HepG2 (cell line): ENCODE results near the gene CYP4F8. TPM values are rescaled to one million over a fixed set of nuclear protein-coding genes. Genes with fewer than 3 reads are reported as not detected.

Source experiments
- EZH2 ChIP-seq: conservative IDR thresholded peaks from 2 replicates; pipeline ENCODE4 v1.6.1; 2012; ENCODE audit warnings: mild to moderate bottlenecking, low read depth, low read length, moderate library complexity
- HHEX ChIP-seq: IDR thresholded peaks from 2 replicates; pipeline ENCODE4 v1.6.1; 2016; ENCODE audit warnings: control low read depth
- HMG20A ChIP-seq: IDR thresholded peaks from 2 replicates; pipeline ENCODE4 v1.6.1; 2016; ENCODE audit warnings: borderline replicate concordance
- MED1 ChIP-seq: sonication (generic); formaldehyde crosslinking; IDR thresholded peaks from 2 replicates; pipeline ENCODE4 v1.4.0; 2020; ENCODE audit warnings: missing genetic modification reagents
- MLX ChIP-seq: IDR thresholded peaks from 2 replicates; pipeline ENCODE4 v1.6.1; 2016
- NONO ChIP-seq, 2 experiments: fragments of 450-650 bp in 1 of 2; sonication (generic) in 1 of 2; formaldehyde crosslinking in 1 of 2; IDR thresholded peaks in 1 of 2; conservative IDR thresholded peaks in 1 of 2; 2 replicates each; pipeline versions ENCODE4 v1.6.1 to v1.8.0; 2017 to 2022; ENCODE audit warnings: mild to moderate bottlenecking in 1 of 2, missing genetic modification reagents in 1 of 2, moderate library complexity in 1 of 2
- PHB2 ChIP-seq: fragments of 450-650 bp; IDR thresholded peaks from 2 replicates; pipeline ENCODE4 v1.6.1; 2018; ENCODE audit not compliant: partially characterized antibody
- SMAD1 ChIP-seq: sonication (generic); formaldehyde crosslinking; IDR thresholded peaks from 2 replicates; pipeline ENCODE4 v1.4.0; 2020; ENCODE audit warnings: missing genetic modification reagents, low read depth, mild to moderate bottlenecking, borderline replicate concordance
- SP140L ChIP-seq: sonication (generic); formaldehyde crosslinking; IDR thresholded peaks from 2 replicates; pipeline ENCODE4 v1.4.0; 2020; ENCODE audit warnings: missing genetic modification reagents, borderline replicate concordance
- XBP1 ChIP-seq: sonication (generic); formaldehyde crosslinking; IDR thresholded peaks from 2 replicates; pipeline ENCODE4 v1.5.0; 2020; ENCODE audit warnings: missing genetic modification reagents
- ZNF230 ChIP-seq: sonication (generic); formaldehyde crosslinking; IDR thresholded peaks from 2 replicates; pipeline ENCODE4 v1.4.0; 2020; ENCODE audit warnings: mild to moderate bottlenecking, missing genetic modification reagents
- ZNF318 ChIP-seq: sonication (generic); formaldehyde crosslinking; IDR thresholded peaks from 2 replicates; pipeline ENCODE4 v1.4.0; 2020; ENCODE audit warnings: mild to moderate bottlenecking, missing genetic modification reagents
- ZNF333 ChIP-seq: sonication (generic); formaldehyde crosslinking; IDR thresholded peaks from 2 replicates; pipeline ENCODE4 v1.4.0; 2020; ENCODE audit warnings: mild to moderate bottlenecking, missing genetic modification reagents, borderline replicate concordance
- ZNF7 ChIP-seq: IDR thresholded peaks from 2 replicates; pipeline ENCODE4 v1.6.1; 2016; ENCODE audit warnings: missing biosample characterization, missing genetic modification reagents
- ZNF839 ChIP-seq: sonication (generic); formaldehyde crosslinking; IDR thresholded peaks from 2 replicates; pipeline ENCODE4 v1.4.0; 2020; ENCODE audit warnings: missing genetic modification reagents, mild to moderate bottlenecking, borderline replicate concordance
- polyA plus RNA-seq, 8 experiments: library from polyadenylated mRNA; depleted of rRNA in 3 of 8; stranded (reverse) in 7 of 8; unstranded in 1 of 8; fragments of >200 nt; fragmentation: Illumina TruSeq in 4 of 8; extraction: Trizol in 4 of 8; gene quantifications; 2 replicates each; pipeline versions ENCODE4 v1.2.1 to v1.2.3, GENCODE V29; 2011 to 2016; ENCODE audit warnings: low read depth in 4 of 8, missing spikeins in 1 of 8, mixed read lengths in 1 of 8; ENCODE audit not compliant: insufficient read depth in 1 of 8
- total RNA-seq, 5 experiments: library from RNA; depleted of rRNA; stranded (reverse); fragments of >200 nt; fragmentation: Illumina TruSeq; extraction: Trizol; gene quantifications; 2 replicates each; pipeline ENCODE4 v1.2.3, GENCODE V29; 2016; ENCODE audit warnings: low read depth in 1 of 5
- TF ChIP-seq, protein P1 (sequence below): sonication (generic); formaldehyde crosslinking; IDR thresholded peaks from 2 replicates; pipeline ENCODE4 v1.4.0; 2020; ENCODE audit warnings: missing genetic modification reagents, borderline replicate concordance
- TF ChIP-seq, protein P2 (sequence below): IDR thresholded peaks from 2 replicates; pipeline ENCODE4 v1.6.1; 2016; ENCODE audit warnings: low read depth, control low read depth

The CYP4F8 gene
- total and polyA plus RNA-seq, 2 of the 13 experiments (the other 11 are each of a cell fraction or from before 2014, with no cell fraction given), result not detected

DNA sequence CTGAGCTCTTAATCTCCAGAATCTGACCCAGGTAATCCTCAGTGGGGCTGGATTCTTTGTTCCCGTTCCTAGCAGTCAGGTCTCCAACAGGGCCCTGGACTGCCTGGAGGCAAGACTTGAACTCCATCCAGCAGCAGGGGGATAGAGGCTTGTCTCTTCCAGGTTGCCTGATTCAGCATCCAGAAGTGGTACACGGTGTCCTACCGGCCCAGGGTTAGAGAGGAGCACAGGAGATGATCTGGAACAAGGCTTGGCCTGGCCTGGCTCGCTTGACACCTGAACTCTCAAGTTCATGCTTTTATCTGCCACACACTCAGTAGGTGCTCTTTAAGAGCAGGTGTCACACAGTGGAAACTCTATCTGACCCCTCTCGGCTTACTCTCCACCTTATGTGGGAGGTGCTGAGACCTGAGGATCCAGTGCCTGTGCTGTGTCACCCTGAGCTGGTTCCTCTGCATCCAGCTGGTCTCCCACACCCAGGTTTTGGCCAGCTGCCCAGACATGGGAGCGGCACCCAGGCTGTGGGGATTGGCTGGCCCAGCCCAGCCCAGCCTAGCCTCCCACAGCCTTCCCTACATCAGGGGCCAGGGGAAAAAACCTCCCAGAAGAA lies 25.4 kb downstream of the CYP4F8 start, which contains the start of gene CYP4F3 (continued):
- TF ChIP-seq, protein P1, sequence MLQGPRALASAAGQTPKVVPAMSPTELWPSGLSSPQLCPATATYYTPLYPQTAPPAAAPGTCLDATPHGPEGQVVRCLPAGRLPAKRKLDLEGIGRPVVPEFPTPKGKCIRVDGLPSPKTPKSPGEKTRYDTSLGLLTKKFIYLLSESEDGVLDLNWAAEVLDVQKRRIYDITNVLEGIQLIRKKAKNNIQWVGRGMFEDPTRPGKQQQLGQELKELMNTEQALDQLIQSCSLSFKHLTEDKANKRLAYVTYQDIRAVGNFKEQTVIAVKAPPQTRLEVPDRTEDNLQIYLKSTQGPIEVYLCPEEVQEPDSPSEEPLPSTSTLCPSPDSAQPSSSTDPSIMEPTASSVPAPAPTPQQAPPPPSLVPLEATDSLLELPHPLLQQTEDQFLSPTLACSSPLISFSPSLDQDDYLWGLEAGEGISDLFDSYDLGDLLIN (CRISPR knock-in tag), result 0 out of 2 replicates have a peak, but pooled peaks have one; percentile 29
- TF ChIP-seq ZNF839 (no peak), ZNF318 (no peak), XBP1 (no peak), NONO (IDR thresholded peaks at IDR 0.05) (no peak), NONO (CRISPR knock-in tag; conservative IDR thresholded peaks at IDR 0.05) (no peak), MLX (CRISPR knock-in tag) (no peak), SMAD1 (CRISPR knock-in tag) (no peak), SP140L (CRISPR knock-in tag) (no peak), PHB2 (no peak), ZNF333 (CRISPR knock-in tag) (no peak), ZNF230 (CRISPR knock-in tag) (no peak), HHEX (CRISPR knock-in tag) (no peak), ZNF7 (CRISPR knock-in tag) (no peak), HMG20A (no peak), MED1 (CRISPR knock-in tag) (no peak), EZH2 (no peak)
- TF ChIP-seq, protein P2, sequence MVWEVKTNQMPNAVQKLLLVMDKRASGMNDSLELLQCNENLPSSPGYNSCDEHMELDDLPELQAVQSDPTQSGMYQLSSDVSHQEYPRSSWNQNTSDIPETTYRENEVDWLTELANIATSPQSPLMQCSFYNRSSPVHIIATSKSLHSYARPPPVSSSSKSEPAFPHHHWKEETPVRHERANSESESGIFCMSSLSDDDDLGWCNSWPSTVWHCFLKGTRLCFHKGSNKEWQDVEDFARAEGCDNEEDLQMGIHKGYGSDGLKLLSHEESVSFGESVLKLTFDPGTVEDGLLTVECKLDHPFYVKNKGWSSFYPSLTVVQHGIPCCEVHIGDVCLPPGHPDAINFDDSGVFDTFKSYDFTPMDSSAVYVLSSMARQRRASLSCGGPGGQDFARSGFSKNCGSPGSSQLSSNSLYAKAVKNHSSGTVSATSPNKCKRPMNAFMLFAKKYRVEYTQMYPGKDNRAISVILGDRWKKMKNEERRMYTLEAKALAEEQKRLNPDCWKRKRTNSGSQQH (CRISPR knock-in tag), result no peak
